CD4-positive, CD25-positive, alpha-beta regulatory T cell (primary cell): ENCODE measurements around the gene CNTN5. TPM values are rescaled to one million over a fixed set of nuclear protein-coding genes. Genes with fewer than 3 reads are reported as not detected.

ENCODE experiments used
- ATAC-seq, 2 donors: fragments of 150-1000 bp; cut with Tn5 transposase; one replicate each; pipeline ENCODE4 v1.10.0; 2021; ENCODE audit warnings: low read depth in 2 of 2, moderate number of reproducible peaks in 2 of 2, moderate library complexity in 1 of 2
- DNase-seq, 3 donors: peaks; one replicate each; pipeline versions ENCODE4 v3.0.0 to v3.0.0-alpha.2; 2012 to 2022; ENCODE audit warnings: mixed read lengths in 1 of 3
- H3K27ac ChIP-seq: one replicate; pipeline ENCODE4 v1.7.0; 2013; ENCODE audit warnings: mild to moderate bottlenecking, low read length; ENCODE audit not compliant: insufficient read depth, poor library complexity, severe bottlenecking
- H3K27me3 ChIP-seq: one replicate; pipeline ENCODE4 v1.7.0; 2013; ENCODE audit warnings: low read length; ENCODE audit not compliant: control insufficient read depth, insufficient read depth
- H3K36me3 ChIP-seq: one replicate; pipeline ENCODE4 v1.7.0; 2013; ENCODE audit warnings: mild to moderate bottlenecking, low read length, moderate library complexity; ENCODE audit not compliant: control insufficient read depth, insufficient read depth
- H3K4me1 ChIP-seq: 2 replicates; pipeline ENCODE4 v1.7.0; 2013; ENCODE audit warnings: mild to moderate bottlenecking, low read length; ENCODE audit not compliant: insufficient read depth, control insufficient read depth, poor library complexity, severe bottlenecking
- H3K4me3 ChIP-seq: one replicate; pipeline ENCODE4 v1.7.0; 2013; ENCODE audit warnings: low read depth, mild to moderate bottlenecking, low read length, moderate library complexity
- H3K9me3 ChIP-seq, 2 experiments: 1 replicate in 1 of 2; 2 replicates in 1 of 2; pipeline ENCODE4 v1.7.0; 2013; ENCODE audit warnings: low read length in 2 of 2, mild to moderate bottlenecking in 1 of 2, moderate library complexity in 1 of 2; ENCODE audit not compliant: control insufficient read depth in 2 of 2
- H3K27ac Mint-ChIP-seq, 3 donors: one replicate each; pipeline ENCODE4 v1.8.0; 2020 to 2022; ENCODE audit warnings: mild to moderate bottlenecking in 3 of 3, mixed read lengths in 3 of 3, moderate library complexity in 2 of 3
- H3K27me3 Mint-ChIP-seq: one replicate; pipeline ENCODE4 v1.8.0; 2022; ENCODE audit warnings: mild to moderate bottlenecking, mixed read lengths
- H3K36me3 Mint-ChIP-seq: one replicate; pipeline ENCODE4 v1.8.0; 2020; ENCODE audit warnings: mixed read lengths
- H3K4me1 Mint-ChIP-seq, 4 donors: one replicate each; pipeline ENCODE4 v1.8.0; 2020 to 2022; ENCODE audit warnings: mixed read lengths in 4 of 4, mild to moderate bottlenecking in 1 of 4
- H3K4me3 Mint-ChIP-seq, 4 donors: one replicate each; pipeline ENCODE4 v1.8.0; 2020 to 2022; ENCODE audit warnings: mild to moderate bottlenecking in 4 of 4, mixed read lengths in 4 of 4, moderate library complexity in 3 of 4
- H3K9me3 Mint-ChIP-seq, 7 donors: one replicate each; pipeline ENCODE4 v1.8.0; 2020 to 2022; ENCODE audit warnings: mixed read lengths in 7 of 7, mild to moderate bottlenecking in 3 of 7, moderate library complexity in 2 of 7
- polyA plus RNA-seq, 4 donors: library from polyadenylated mRNA; unstranded; fragments of 300-500 nt; fragmentation: Illumina TruSeq; gene quantifications; one replicate each; pipeline ENCODE4 v1.2.3, GENCODE V29; 2021
- total RNA-seq: library from RNA; stranded (reverse); gene quantifications from one replicate; pipeline ENCODE4 v1.2.3, GENCODE V29; 2022

The CNTN5 gene
- total and polyA plus RNA-seq, 5 donors from 2014 or later: not detected

DNA sequence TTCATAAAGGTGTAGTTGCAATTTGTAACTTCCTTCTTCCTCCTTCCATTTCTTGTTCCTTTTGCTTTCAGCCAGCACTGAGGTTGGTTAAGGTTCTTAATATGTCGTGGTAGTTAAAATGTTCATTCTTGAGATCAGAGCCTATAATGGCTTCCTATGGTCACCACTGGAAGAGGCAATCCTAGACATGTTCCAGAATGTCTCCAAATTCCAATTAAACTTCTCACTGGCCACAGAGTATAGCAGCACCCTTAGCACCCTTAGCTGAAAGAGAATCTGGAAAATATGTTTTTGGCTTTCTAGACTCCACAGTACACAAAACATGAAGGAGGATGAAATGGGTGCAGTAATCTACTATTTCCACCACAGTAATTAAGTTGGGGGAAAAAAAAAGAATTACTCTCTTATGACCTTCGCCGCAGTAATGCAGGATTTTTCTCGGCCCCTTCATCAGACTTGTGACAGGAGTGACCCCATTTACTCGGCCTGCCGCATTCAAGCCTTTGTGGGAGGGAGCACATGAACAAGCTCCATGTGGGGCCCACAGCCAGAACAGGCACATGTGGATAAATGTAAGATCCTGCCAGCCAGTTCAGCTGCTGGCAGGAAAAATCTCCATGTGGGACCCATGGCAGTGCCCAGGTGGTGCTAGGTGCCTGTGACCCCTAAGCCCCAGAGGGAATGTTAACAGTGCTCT, 1317.5 kb downstream of the CNTN5 start:
- Mint-ChIP-seq H3K27me3 (no peaks in the 10 kb centered on the region), H3K4me1 (no peaks in the 10 kb centered on the region), H3K27ac (no peak overlapping the region), H3K9me3 (peaks cover 0 to 39% (median 13%) of the 10 kb centered on the region in 7 donors), H3K36me3 (no peaks in the 10 kb centered on the region), H3K4me3 (no peak overlapping the region)
- ATAC-seq (no peak), DNase-seq (no peak)
- Histone ChIP-seq H3K27me3 (no peaks in the 10 kb centered on the region), H3K4me1 (no peaks in the 10 kb centered on the region), H3K27ac (no peak overlapping the region), H3K36me3 (no peaks in the 10 kb centered on the region), H3K9me3 (peaks cover 0 to 7% of the 10 kb centered on the region in 2 experiments), H3K4me3 (no peak overlapping the region)

DNA sequence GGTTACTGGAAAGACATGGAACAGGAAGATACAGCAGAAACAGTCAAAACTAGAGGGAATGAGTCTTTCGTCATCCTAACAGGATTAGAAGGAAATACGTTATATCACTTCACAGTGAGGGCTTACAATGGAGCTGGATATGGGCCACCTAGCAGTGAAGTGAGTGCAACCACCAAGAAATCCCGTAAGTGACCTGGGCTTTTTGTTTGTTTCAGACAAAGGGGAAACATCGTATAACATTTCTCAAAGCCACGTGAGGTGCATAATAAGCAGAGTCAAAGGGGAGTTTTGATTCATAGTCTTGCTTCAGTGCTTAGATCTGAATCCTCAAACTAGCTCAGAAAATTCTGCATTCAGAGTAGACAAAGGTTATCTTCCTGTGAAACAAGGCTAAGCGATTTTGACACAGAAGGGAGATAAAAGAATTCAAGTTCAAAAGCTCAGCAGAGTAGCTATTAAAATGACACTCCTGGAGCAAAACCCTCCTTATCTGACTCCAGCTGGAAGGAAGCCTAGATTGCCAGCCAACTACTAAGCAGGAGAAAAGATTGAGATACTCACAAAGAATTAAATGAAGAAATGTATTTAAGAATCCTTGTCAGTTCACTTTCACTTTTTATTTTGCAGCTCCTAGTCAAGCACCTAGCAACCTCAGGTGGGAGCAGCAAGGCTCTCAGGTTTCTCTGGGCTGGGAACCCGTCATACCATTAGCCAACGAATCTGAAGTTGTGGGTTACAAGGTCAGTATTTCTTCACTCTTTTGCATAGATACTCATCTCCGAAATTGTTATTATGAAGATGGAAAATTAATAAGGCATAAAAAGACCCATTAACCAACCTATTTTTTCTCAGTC, 1319.9 kb downstream of the CNTN5 start:
- Histone ChIP-seq H3K9me3 (peaks cover 0 to 4% of the 10 kb centered on the region in 2 experiments), H3K27me3 (no peaks in the 10 kb centered on the region), H3K4me1 (no peaks in the 10 kb centered on the region), H3K27ac (no peak overlapping the region), H3K4me3 (no peak overlapping the region), H3K36me3 (no peaks in the 10 kb centered on the region)
- Mint-ChIP-seq H3K4me1 (no peaks in the 10 kb centered on the region), H3K9me3 (peaks cover 0 to 28% (median 9%) of the 10 kb centered on the region in 7 donors), H3K27ac (no peak overlapping the region), H3K36me3 (no peaks in the 10 kb centered on the region), H3K27me3 (no peaks in the 10 kb centered on the region), H3K4me3 (no peak overlapping the region)
- no peak for DNase-seq
- ATAC-seq: no peak

DNA sequence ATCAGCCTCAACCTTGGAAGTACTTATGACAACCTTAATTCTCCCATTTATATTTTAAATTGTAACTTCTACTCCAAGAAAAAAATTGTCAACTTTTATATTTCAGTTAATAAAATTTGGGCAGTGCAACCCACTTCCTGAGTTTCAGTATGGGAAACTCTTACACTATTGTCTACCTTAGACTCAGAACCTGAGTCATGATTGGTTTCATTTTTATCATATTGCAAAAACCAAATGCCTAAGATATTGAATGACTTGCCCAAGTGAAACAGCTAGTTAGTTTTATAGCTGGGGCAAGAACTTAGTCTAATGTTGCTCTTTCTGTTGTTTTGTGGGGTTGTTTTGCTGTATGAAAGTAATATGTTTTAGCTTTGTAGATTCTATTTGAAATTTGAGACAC, 1332.3 kb downstream of the CNTN5 start:
- ATAC-seq (no peak), DNase-seq (no peak)
- Mint-ChIP-seq H3K27me3 (no peaks in the 10 kb centered on the region), H3K4me3 (no peak overlapping the region), H3K4me1 (no peaks in the 10 kb centered on the region), H3K9me3 (peaks cover 3 to 23% (median 7%) of the 10 kb centered on the region in 7 donors), H3K27ac (no peak overlapping the region), H3K36me3 (no peaks in the 10 kb centered on the region)
- no peaks in the 10 kb centered on the region for H3K27me3 ChIP-seq
- H3K4me1 ChIP-seq: no peaks in the 10 kb centered on the region
- no peak overlapping the region for H3K27ac ChIP-seq
- no peaks in the 10 kb centered on the region for H3K36me3 ChIP-seq
- no peaks in the 10 kb centered on the region for H3K9me3 ChIP-seq
- no peak overlapping the region for H3K4me3 ChIP-seq

DNA sequence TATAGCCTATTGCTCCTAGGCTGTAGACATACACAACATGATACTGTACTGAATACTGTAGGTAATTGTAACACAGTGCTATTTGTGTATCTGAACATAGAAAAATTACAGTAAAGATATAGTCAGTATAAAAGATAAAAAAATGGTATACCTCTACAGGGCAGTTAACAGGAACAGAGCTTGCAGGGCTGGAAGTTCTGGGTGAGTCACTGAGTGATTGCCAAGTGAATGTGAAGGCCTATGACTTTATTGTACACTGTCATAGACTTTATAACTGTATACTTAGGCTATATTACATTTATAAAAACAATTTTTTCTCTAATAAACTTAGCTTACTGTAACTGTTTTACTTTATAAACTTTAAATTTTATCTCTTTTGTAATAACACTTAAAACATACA, 1334.0 kb downstream of the CNTN5 start:
- H3K27me3 Mint-ChIP-seq: no peaks in the 10 kb centered on the region
- Histone ChIP-seq H3K27ac (no peak overlapping the region), H3K9me3 (no peaks in the 10 kb centered on the region), H3K36me3 (no peaks in the 10 kb centered on the region), H3K4me1 (no peaks in the 10 kb centered on the region), H3K27me3 (no peaks in the 10 kb centered on the region), H3K4me3 (no peak overlapping the region)
- H3K36me3 Mint-ChIP-seq: no peaks in the 10 kb centered on the region
- no peak for ATAC-seq
- no peak overlapping the region for H3K4me3 Mint-ChIP-seq
- no peaks in the 10 kb centered on the region for H3K4me1 Mint-ChIP-seq
- H3K27ac Mint-ChIP-seq: no peak overlapping the region
- H3K9me3 Mint-ChIP-seq: peaks cover 3 to 22% (median 6%) of the 10 kb centered on the region in 7 donors
- no peak for DNase-seq

DNA sequence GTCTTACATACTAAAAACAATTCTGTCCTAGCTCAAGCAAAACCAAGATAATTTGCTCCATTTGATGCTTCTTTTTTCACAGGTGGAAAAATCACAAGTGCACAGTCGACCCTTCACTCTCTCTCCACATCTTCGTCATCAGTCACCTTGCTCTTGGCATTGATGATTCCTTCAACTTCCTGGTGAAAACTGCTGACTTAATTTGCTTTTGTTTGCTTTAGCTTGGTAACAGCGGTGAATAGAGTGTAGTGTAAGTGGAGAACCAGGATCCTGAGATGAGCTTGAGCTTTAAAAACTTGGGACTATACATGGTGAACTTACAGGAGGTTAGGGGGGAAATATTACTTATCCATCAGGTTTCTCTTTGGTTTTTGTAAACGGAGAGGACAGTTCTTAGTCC, 1335.3 kb downstream of the CNTN5 start:
- Histone ChIP-seq H3K27me3 (no peaks in the 10 kb centered on the region), H3K4me1 (no peaks in the 10 kb centered on the region), H3K36me3 (no peaks in the 10 kb centered on the region), H3K27ac (no peak overlapping the region), H3K9me3 (peaks cover 0 to 4% of the 10 kb centered on the region in 2 experiments), H3K4me3 (no peak overlapping the region)
- H3K4me3 Mint-ChIP-seq: no peak overlapping the region
- no peak overlapping the region for H3K27ac Mint-ChIP-seq
- H3K4me1 Mint-ChIP-seq: no peaks in the 10 kb centered on the region
- DNase-seq (no peak), ATAC-seq (no peak)
- H3K36me3 Mint-ChIP-seq: no peaks in the 10 kb centered on the region
- H3K9me3 Mint-ChIP-seq: peaks cover 2 to 19% (median 4%) of the 10 kb centered on the region in 7 donors
- no peaks in the 10 kb centered on the region for H3K27me3 Mint-ChIP-seq

DNA sequence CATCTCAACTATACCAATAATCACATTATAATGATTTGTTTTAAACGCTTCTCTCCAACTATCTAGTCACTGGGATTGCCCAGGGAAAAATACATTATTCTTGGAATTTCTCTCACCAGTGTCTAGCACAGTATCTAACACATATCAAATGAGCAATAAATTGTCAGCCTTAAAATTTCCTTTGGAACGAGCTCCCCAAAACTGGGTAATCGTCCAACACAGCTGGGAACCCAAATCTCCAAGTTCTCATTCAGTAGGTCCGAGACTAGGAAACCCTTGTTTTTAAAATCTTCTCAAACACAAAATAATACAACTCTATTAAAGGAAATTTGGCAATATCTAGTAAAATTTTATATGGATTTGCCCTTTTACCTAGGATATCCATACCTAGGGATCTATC, 1338.5 kb downstream of the CNTN5 start:
- ATAC-seq (no peak), DNase-seq (no peak)
- no peak overlapping the region for H3K27ac ChIP-seq
- peaks cover 0 to 4% of the 10 kb centered on the region in 2 experiments for H3K9me3 ChIP-seq
- no peak overlapping the region for H3K4me3 ChIP-seq
- Mint-ChIP-seq H3K27ac (no peak overlapping the region), H3K4me1 (no peaks in the 10 kb centered on the region), H3K36me3 (no peaks in the 10 kb centered on the region), H3K9me3 (peaks cover 2 to 17% (median 8%) of the 10 kb centered on the region in 7 donors), H3K4me3 (no peak overlapping the region), H3K27me3 (no peaks in the 10 kb centered on the region)
- H3K4me1 ChIP-seq: no peaks in the 10 kb centered on the region
- H3K36me3 ChIP-seq: no peaks in the 10 kb centered on the region
- no peaks in the 10 kb centered on the region for H3K27me3 ChIP-seq

DNA sequence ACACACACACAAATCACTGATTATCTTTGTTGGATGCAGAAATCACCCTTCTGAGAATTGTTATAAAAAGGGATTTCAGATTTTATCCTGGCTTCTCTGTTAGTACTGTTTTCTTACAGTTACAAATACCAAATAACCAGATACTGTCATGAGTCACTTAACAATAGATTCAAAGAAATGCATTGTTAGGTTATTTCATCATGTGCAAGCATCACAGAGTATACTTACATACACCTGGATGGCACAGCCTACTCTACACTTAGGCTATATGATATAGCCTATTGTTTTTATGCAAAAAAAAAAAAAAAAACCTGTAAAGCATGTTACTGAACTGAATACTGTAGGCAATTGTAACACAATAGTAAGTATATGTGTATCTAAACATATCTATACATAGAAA, 1347.1 kb downstream of the CNTN5 start:
- Histone ChIP-seq H3K9me3 (peaks cover 9 to 17% of the 10 kb centered on the region in 2 experiments), H3K4me1 (no peaks in the 10 kb centered on the region), H3K27me3 (no peaks in the 10 kb centered on the region), H3K4me3 (no peak overlapping the region), H3K27ac (no peak overlapping the region), H3K36me3 (no peaks in the 10 kb centered on the region)
- DNase-seq (no peak), ATAC-seq (no peak)
- Mint-ChIP-seq H3K4me1 (no peaks in the 10 kb centered on the region), H3K9me3 (peaks cover 4 to 15% (median 4%) of the 10 kb centered on the region in 7 donors), H3K36me3 (no peaks in the 10 kb centered on the region), H3K27ac (no peak overlapping the region), H3K27me3 (no peaks in the 10 kb centered on the region), H3K4me3 (no peak overlapping the region)
